Suprapubic skin (tissue), 4 donors: ENCODE results near the gene SNX13. TPM values are rescaled to one million over a fixed set of nuclear protein-coding genes. Genes with fewer than 3 reads are reported as not detected.

Experiments used
- DNase-seq, 2 donors: peaks; one replicate each; pipeline ENCODE4 v3.0.0-alpha.2; 2019; ENCODE audit warnings: low spot score in 2 of 2
- H3K27ac ChIP-seq: fragments of 200-600 bp; sonication (generic); one replicate; pipeline ENCODE4 v1.5.1; 2019
- H3K27me3 ChIP-seq: fragments of 200-600 bp; sonication (generic); one replicate; pipeline ENCODE4 v1.5.1; 2019
- H3K36me3 ChIP-seq: fragments of 200-600 bp; sonication (generic); one replicate; pipeline ENCODE4 v1.5.1; 2019
- H3K4me1 ChIP-seq: fragments of 200-600 bp; sonication (generic); one replicate; pipeline ENCODE4 v1.5.1; 2019
- H3K4me3 ChIP-seq: fragments of 200-600 bp; sonication (generic); one replicate; pipeline ENCODE4 v1.5.1; 2019; ENCODE audit warnings: mild to moderate bottlenecking
- H3K9me3 ChIP-seq: fragments of 200-600 bp; sonication (generic); one replicate; pipeline ENCODE4 v1.5.1; 2019
- EP300 ChIP-seq: sonication (generic); formaldehyde crosslinking; IDR thresholded peaks from one replicate; pipeline ENCODE4 v1.6.1; 2017; ENCODE audit warnings: antibody characterized with exemption
- POLR2A ChIP-seq, 2 donors: fragments of 450-650 bp; IDR thresholded peaks; one replicate each; pipeline ENCODE4 v1.6.1; 2017; ENCODE audit warnings: antibody characterized with exemption in 2 of 2, mild to moderate bottlenecking in 2 of 2, moderate library complexity in 2 of 2
- POLR2AphosphoS5 ChIP-seq, 3 donors: sonication (generic); formaldehyde crosslinking; IDR thresholded peaks; one replicate each; pipeline ENCODE4 v1.6.1; 2017; ENCODE audit warnings: antibody characterized with exemption in 3 of 3
- WGBS: methylation state at CpG from one replicate; pipeline ENCODE4 v1.1.5; 2018; 5-methylcytosine and 5-hydroxymethylcytosine counted together
- total RNA-seq, 4 donors: library from RNA; depleted of rRNA; stranded (reverse); fragments of >200 nt; gene quantifications; one replicate each; pipeline ENCODE4 v1.1.0, GENCODE V29; 2016
- TF ChIP-seq, protein P1 (sequence below), 2 donors: fragments of 200-600 bp in 1 of 2; fragments of 450-650 bp in 1 of 2; sonication (generic) in 1 of 2; IDR thresholded peaks; one replicate each; pipeline ENCODE4 v1.5.1; 2016 to 2019; ENCODE audit warnings: antibody characterized with exemption in 2 of 2, mild to moderate bottlenecking in 1 of 2, moderate library complexity in 1 of 2

Gene SNX13
- total RNA-seq, 4 donors from 2014 or later: 32.7 to 69.9 (median 59.7) TPM

DNA sequence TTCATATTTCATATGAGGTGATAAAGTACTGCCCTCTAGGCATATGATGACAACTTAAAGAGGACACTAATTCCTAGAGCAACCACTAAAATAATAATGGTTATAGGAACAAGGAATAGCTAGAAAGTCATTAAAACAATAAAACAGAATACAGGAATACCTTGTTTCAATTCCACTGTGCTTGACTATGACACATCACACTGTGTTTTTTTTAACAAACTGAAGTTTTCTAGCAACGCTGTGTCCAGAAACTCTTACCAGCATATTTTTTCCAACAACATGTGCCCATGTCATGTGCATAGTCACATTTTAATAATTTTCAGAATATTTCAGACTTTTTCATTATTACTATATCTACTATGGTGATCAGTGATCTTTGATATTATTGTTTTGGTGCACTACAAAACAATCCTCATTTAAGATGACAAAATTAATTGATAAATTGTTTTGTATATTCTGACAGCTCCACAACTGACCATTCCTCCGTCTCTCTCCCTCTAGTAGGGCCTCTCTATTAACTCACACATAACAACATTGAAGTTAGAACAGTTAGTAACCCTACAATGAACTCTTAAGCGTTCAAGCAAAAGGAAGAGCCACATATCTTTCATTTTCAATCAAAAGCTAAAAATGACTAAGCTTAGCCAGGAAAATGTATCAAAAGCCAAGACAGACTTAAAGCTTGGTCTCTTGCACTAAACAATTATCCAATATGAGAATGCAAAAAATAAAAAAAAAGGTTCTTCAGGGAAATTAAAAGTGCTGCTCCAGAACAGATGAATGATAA, 85.8 kb downstream of the SNX13 start:
- no peaks in the 10 kb centered on the region for H3K4me1 ChIP-seq
- H3K27ac ChIP-seq: no peak overlapping the region
- DNase-seq: no peak
- H3K4me3 ChIP-seq: no peak overlapping the region
- H3K36me3 ChIP-seq: peaks cover 4% of the 10 kb centered on the region
- 78% methylated on average over 3 of the region's 3 CpGs for WGBS
- TF ChIP-seq EP300: no peak
- TF ChIP-seq, protein P1, sequence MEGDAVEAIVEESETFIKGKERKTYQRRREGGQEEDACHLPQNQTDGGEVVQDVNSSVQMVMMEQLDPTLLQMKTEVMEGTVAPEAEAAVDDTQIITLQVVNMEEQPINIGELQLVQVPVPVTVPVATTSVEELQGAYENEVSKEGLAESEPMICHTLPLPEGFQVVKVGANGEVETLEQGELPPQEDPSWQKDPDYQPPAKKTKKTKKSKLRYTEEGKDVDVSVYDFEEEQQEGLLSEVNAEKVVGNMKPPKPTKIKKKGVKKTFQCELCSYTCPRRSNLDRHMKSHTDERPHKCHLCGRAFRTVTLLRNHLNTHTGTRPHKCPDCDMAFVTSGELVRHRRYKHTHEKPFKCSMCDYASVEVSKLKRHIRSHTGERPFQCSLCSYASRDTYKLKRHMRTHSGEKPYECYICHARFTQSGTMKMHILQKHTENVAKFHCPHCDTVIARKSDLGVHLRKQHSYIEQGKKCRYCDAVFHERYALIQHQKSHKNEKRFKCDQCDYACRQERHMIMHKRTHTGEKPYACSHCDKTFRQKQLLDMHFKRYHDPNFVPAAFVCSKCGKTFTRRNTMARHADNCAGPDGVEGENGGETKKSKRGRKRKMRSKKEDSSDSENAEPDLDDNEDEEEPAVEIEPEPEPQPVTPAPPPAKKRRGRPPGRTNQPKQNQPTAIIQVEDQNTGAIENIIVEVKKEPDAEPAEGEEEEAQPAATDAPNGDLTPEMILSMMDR (IDR thresholded peaks at IDR 0.05): no peak
- no peak for TF ChIP-seq POLR2AphosphoS5 (IDR thresholded peaks at IDR 0.05)
- no peak for TF ChIP-seq POLR2A (IDR thresholded peaks at IDR 0.05)
- H3K27me3 ChIP-seq: no peaks in the 10 kb centered on the region
- no peaks in the 10 kb centered on the region for H3K9me3 ChIP-seq

DNA sequence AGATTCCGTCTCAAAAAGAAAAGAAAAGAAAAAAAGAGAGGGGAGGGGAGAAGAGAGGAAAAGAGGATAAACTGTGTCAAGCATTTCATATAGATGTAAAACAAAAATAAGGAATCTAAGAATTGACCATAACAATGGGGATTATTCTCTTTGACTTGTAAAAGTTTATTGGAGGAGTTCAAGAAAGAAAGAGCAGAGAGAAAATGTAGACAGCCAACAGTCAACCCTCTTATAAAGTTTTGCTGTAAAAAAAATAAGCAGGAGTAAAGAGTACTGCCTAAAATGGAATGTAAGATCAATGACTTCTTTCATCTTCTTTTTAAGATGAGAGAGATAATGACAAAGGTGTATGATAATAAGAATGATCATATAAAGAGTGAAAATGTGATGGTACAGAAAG, 87.9 kb downstream of the SNX13 start:
- no peak overlapping the region for H3K4me3 ChIP-seq
- TF ChIP-seq, protein P1 (IDR thresholded peaks at IDR 0.05): no peak
- no peak for TF ChIP-seq POLR2A (IDR thresholded peaks at IDR 0.05)
- no peak for TF ChIP-seq POLR2AphosphoS5 (IDR thresholded peaks at IDR 0.05)
- TF ChIP-seq EP300: no peak
- peaks cover 18% of the 10 kb centered on the region for H3K36me3 ChIP-seq

DNA sequence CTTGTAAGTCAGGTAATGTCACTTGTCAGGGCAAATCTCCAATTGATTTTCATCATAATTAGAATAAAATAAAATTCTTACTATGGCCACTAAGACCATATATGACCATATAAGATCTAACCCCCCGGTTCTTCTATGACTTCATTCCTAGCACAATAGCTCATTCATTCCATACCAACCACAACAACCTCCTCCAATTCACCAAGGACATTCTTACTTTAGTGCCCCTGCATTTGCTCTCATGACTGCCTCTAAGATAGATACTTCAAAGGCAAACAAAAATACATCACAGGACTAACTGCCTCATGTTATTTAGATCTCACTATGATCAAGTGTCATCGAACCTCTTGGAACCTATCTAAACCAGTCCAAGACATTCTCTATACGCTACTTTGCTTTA, 90.8 kb downstream of the SNX13 start:
- peaks cover under 1% of the 10 kb centered on the region for H3K4me1 ChIP-seq
- peaks cover 20% of the 10 kb centered on the region for H3K36me3 ChIP-seq
- TF ChIP-seq POLR2A (IDR thresholded peaks at IDR 0.05): no peak
- TF ChIP-seq, protein P1 (IDR thresholded peaks at IDR 0.05): no peak
- DNase-seq: no peak
- H3K9me3 ChIP-seq: no peaks in the 10 kb centered on the region
- H3K4me3 ChIP-seq: no peak overlapping the region
- H3K27ac ChIP-seq: no peak overlapping the region
- H3K27me3 ChIP-seq: no peaks in the 10 kb centered on the region
- 89% methylated on average over 3 of the region's 3 CpGs for WGBS

More for the DNA sequence above, 87.9 kb downstream of the SNX13 start:
- no peaks in the 10 kb centered on the region for H3K9me3 ChIP-seq
- WGBS: 93% methylated on average over 1 of the region's 1 CpG
- H3K27ac ChIP-seq: no peak overlapping the region
- no peaks in the 10 kb centered on the region for H3K4me1 ChIP-seq
- no peaks in the 10 kb centered on the region for H3K27me3 ChIP-seq
- no peak for DNase-seq

DNA sequence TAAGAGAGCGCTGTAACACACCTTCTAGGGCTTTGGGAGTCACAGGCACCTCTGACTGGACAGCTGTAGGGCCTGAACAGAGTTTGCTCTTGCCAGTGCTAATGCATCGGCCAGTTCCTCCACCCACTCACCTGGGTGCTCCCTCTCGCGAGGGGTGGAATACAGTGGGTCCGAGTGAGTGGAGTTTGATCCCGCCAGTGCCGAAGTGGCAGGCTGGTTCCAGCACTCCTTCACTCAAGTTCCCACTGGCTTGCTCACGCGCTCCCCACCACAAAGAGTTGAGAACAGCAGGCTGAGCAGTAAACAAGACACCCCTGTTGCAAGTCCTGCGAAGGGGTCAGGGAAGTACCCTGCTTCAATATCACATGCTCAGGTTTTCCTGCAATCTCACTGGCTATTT, 91.8 kb downstream of the SNX13 start:
- H3K36me3 ChIP-seq: peaks cover 20% of the 10 kb centered on the region
- DNase-seq: no peak
- TF ChIP-seq, protein P1 (IDR thresholded peaks at IDR 0.05): no peak
- no peak for TF ChIP-seq POLR2A (IDR thresholded peaks at IDR 0.05)
- TF ChIP-seq POLR2AphosphoS5 (IDR thresholded peaks at IDR 0.05): no peak
- H3K4me1 ChIP-seq: peaks cover 3% of the 10 kb centered on the region
- H3K27ac ChIP-seq: no peak overlapping the region
- H3K9me3 ChIP-seq: no peaks in the 10 kb centered on the region
- 99% methylated on average over 7 of the region's 10 CpGs for WGBS
- no peak overlapping the region for H3K4me3 ChIP-seq
- no peaks in the 10 kb centered on the region for H3K27me3 ChIP-seq

DNA sequence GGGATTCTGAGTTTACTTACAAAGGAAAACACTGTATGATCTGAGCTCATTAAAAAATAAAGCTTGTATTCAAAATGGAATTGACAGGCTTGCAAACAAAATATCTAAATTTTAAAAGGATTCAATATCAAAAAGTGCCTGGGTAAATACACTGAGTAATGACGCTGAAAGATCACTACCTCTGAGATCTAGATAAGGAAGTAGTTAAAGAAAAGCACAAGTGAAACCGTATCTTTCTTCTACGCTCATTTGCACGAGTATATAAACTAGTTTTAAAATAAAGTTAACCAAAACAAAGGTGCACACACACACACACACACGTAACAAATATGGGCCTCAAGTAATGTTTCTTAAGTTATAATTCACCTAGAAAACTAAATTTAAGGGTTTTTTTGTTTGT, 93.4 kb downstream of the SNX13 start:
- peaks cover 29% of the 10 kb centered on the region for H3K36me3 ChIP-seq

More for the DNA sequence above, 93.4 kb downstream of the SNX13 start:
- Histone ChIP-seq H3K27me3 (no peaks in the 10 kb centered on the region), H3K4me3 (no peak overlapping the region), H3K27ac (no peak overlapping the region), H3K4me1 (peaks cover 3% of the 10 kb centered on the region), H3K9me3 (no peaks in the 10 kb centered on the region)
- DNase-seq: no peak
- 89% methylated on average over 5 of the region's 5 CpGs for WGBS
- no peak for TF ChIP-seq POLR2AphosphoS5 (IDR thresholded peaks at IDR 0.05)
- TF ChIP-seq EP300: no peak
- TF ChIP-seq, protein P1 (IDR thresholded peaks at IDR 0.05): no peak
- TF ChIP-seq POLR2A (IDR thresholded peaks at IDR 0.05): no peak
